ENCODE measurements around the gene SRCAP.

GRCh38 chr16:30755955-30756780, 57.2 kb downstream of the SRCAP start:
- TF ChIP-seq EZH2 (IDR thresholded peaks at IDR 0.05; ENCODE audit: borderline replicate concordance, low read length), result no peak
- TF ChIP-seq, protein P1, sequence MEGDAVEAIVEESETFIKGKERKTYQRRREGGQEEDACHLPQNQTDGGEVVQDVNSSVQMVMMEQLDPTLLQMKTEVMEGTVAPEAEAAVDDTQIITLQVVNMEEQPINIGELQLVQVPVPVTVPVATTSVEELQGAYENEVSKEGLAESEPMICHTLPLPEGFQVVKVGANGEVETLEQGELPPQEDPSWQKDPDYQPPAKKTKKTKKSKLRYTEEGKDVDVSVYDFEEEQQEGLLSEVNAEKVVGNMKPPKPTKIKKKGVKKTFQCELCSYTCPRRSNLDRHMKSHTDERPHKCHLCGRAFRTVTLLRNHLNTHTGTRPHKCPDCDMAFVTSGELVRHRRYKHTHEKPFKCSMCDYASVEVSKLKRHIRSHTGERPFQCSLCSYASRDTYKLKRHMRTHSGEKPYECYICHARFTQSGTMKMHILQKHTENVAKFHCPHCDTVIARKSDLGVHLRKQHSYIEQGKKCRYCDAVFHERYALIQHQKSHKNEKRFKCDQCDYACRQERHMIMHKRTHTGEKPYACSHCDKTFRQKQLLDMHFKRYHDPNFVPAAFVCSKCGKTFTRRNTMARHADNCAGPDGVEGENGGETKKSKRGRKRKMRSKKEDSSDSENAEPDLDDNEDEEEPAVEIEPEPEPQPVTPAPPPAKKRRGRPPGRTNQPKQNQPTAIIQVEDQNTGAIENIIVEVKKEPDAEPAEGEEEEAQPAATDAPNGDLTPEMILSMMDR (IDR thresholded peaks at IDR 0.05; ENCODE audit: low read length), result no peak

All from OCI-LY1 (cell line).